ENCODE measurements around the gene OTC. TPM values are rescaled to one million over a fixed set of nuclear protein-coding genes. Genes with fewer than 3 reads are reported as not detected.

Gene OTC
- total and polyA plus RNA-seq, 8 donors: 1.3 TPM; not detected in 7

DNA sequence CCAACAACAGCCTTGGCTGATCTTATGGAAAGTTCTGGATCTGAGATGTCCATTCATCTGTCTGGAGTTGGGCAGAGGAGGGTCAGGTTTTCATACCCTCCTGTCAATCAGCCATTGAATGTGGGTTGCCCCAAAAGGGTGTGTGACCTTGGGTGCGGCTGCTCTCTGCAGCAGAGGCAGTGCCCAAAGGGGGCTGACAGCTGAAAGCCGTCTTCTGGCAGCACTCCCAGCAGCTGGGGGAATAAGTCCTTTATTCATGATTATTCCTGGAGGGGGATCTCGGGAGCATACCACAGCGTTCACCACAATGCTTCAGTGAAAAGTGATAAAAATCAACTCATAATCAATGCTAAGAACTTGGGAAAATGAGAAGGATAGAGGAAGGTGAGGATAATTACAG, 54.7 kb downstream of the OTC start:
- intact Hi-C loops (cut with DNase I; ENCODE audit: low total_unique reads): no loop called here
- TF ChIP-seq POLR2A (IDR thresholded peaks at IDR 0.05): no peak
- TF ChIP-seq, protein P1, sequence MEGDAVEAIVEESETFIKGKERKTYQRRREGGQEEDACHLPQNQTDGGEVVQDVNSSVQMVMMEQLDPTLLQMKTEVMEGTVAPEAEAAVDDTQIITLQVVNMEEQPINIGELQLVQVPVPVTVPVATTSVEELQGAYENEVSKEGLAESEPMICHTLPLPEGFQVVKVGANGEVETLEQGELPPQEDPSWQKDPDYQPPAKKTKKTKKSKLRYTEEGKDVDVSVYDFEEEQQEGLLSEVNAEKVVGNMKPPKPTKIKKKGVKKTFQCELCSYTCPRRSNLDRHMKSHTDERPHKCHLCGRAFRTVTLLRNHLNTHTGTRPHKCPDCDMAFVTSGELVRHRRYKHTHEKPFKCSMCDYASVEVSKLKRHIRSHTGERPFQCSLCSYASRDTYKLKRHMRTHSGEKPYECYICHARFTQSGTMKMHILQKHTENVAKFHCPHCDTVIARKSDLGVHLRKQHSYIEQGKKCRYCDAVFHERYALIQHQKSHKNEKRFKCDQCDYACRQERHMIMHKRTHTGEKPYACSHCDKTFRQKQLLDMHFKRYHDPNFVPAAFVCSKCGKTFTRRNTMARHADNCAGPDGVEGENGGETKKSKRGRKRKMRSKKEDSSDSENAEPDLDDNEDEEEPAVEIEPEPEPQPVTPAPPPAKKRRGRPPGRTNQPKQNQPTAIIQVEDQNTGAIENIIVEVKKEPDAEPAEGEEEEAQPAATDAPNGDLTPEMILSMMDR (IDR thresholded peaks at IDR 0.05): no peak
- TF ChIP-seq POLR2AphosphoS5 (IDR thresholded peaks at IDR 0.05): no peak
- TF ChIP-seq EP300 (IDR thresholded peaks at IDR 0.05): no peak

DNA sequence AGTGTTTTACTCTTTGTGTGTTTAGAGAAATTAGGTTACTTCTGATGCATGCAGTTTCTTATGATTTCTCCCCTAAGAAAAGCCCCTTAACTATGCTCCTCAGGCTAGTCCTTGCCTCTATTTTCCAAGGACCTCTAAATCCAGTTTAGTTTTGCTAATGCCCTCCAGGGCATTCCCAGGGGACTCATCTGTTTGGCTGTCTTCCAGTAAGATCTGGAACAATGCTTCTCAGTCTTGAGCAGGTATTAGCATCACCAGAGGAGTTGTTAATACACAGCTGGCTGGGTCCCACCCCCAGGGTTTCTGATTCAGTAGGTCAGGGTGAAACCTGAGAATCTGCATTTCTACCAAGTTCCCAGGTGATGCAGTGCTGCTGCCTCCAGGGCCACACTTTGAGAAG, 56.9 kb downstream of the OTC start:
- TF ChIP-seq POLR2AphosphoS5 (IDR thresholded peaks at IDR 0.05): no peak
- TF ChIP-seq POLR2A (IDR thresholded peaks at IDR 0.05): no peak
- TF ChIP-seq EP300 (IDR thresholded peaks at IDR 0.05): no peak
- TF ChIP-seq, protein P1 (IDR thresholded peaks at IDR 0.05): no peak
- Histone ChIP-seq H3K4me3 (no peak overlapping the region), H3K27me3 (peaks cover 0 to 8% (median 0%) of the 10 kb centered on the region in 3 donors), H3K9me3 (no peaks in the 10 kb centered on the region), H3K4me1 (no peaks in the 10 kb centered on the region), H3K27ac (no peak overlapping the region), H3K36me3 (no peaks in the 10 kb centered on the region)
- intact Hi-C loops (cut with DNase I; ENCODE audit: low total_unique reads): no loop called here
- DNase-seq: no peak

More for the DNA sequence above, 54.7 kb downstream of the OTC start:
- no peaks in the 10 kb centered on the region for H3K27me3 ChIP-seq
- no peaks in the 10 kb centered on the region for H3K9me3 ChIP-seq
- no peak for DNase-seq
- 29 to 55% (median 45%) methylated on average over 4 of the region's 4 CpGs for WGBS, 5 donors
- H3K27ac ChIP-seq: no peak overlapping the region
- H3K4me1 ChIP-seq: no peaks in the 10 kb centered on the region
- no peak overlapping the region for H3K4me3 ChIP-seq
- H3K36me3 ChIP-seq: no peaks in the 10 kb centered on the region

DNA sequence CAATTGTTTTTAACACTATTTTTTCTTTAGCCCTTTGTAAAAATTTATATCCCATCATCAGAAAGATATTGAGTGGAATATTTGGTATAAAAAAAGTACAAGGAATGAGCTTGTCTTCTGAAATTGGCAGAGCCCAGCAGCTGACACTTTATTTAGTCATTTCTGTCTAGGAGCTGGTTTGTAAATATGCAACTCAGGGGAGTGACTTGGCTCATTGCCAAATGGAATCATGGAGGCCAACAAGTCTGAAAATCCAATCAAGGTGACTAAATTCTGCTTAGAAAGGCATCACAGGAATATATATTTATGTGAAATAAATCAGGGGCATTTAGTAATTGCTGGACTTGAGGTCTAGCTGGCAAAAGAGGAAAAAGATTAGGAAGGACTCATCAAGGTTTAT, 74.4 kb downstream of the OTC start:
- no peak overlapping the region for H3K27ac ChIP-seq
- no peaks in the 10 kb centered on the region for H3K36me3 ChIP-seq
- no peaks in the 10 kb centered on the region for H3K4me1 ChIP-seq
- TF ChIP-seq, protein P1 (IDR thresholded peaks at IDR 0.05): no peak
- no peak for TF ChIP-seq POLR2AphosphoS5 (IDR thresholded peaks at IDR 0.05)
- no peak overlapping the region for H3K4me3 ChIP-seq
- H3K27me3 ChIP-seq: peaks cover 0 to 3% (median 0%) of the 10 kb centered on the region in 3 donors
- peak in 1 of 2 donors; percentile 32 for DNase-seq
- intact Hi-C loops (cut with DNase I; ENCODE audit: low total_unique reads): no loop called here
- H3K9me3 ChIP-seq: no peaks in the 10 kb centered on the region

DNA sequence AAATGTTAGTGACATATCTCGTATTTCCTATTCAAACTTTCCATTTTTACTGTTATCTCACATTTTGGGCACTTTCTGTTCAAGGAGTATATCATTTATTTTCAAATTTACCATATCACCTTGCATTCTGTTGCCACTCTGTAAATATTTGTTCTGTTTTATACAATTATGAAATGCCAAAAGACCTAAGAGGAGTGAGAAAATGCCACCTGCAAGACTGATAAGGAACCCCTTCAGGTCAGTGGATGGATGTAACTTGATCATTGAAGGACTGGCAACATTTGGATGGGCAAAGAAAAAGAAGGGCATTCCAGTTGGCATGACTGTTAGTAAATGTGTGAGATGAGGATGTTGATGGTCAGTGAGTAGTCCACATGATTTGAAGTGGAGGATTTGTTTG, 79.1 kb downstream of the OTC start:
- intact Hi-C loops (cut with DNase I; ENCODE audit: low total_unique reads): no loop called here
- no peak for TF ChIP-seq POLR2AphosphoS5 (IDR thresholded peaks at IDR 0.05)
- TF ChIP-seq, protein P1 (IDR thresholded peaks at IDR 0.05): no peak
- TF ChIP-seq POLR2A (IDR thresholded peaks at IDR 0.05): no peak
- no peak for TF ChIP-seq EP300 (IDR thresholded peaks at IDR 0.05)
- no peak overlapping the region for H3K27ac ChIP-seq
- no peak for DNase-seq
- WGBS, 5 donors: 68 to 100% (median 83%) methylated on average over 1 of the region's 1 CpG
- no peak overlapping the region for H3K4me3 ChIP-seq
- no peaks in the 10 kb centered on the region for H3K36me3 ChIP-seq
- no peaks in the 10 kb centered on the region for H3K27me3 ChIP-seq
- no peaks in the 10 kb centered on the region for H3K9me3 ChIP-seq
- H3K4me1 ChIP-seq: no peaks in the 10 kb centered on the region

All from stomach (tissue), 9 donors.